ENCODE measurements around the gene GRIN1. TPM values are rescaled to one million over a fixed set of nuclear protein-coding genes. Genes with fewer than 3 reads are reported as not detected.
A peak's percentile ranks its signal among the peaks of the same experiment; 100 is the strongest.

Gene GRIN1
- total RNA-seq, result under 0.01 TPM

DNA sequence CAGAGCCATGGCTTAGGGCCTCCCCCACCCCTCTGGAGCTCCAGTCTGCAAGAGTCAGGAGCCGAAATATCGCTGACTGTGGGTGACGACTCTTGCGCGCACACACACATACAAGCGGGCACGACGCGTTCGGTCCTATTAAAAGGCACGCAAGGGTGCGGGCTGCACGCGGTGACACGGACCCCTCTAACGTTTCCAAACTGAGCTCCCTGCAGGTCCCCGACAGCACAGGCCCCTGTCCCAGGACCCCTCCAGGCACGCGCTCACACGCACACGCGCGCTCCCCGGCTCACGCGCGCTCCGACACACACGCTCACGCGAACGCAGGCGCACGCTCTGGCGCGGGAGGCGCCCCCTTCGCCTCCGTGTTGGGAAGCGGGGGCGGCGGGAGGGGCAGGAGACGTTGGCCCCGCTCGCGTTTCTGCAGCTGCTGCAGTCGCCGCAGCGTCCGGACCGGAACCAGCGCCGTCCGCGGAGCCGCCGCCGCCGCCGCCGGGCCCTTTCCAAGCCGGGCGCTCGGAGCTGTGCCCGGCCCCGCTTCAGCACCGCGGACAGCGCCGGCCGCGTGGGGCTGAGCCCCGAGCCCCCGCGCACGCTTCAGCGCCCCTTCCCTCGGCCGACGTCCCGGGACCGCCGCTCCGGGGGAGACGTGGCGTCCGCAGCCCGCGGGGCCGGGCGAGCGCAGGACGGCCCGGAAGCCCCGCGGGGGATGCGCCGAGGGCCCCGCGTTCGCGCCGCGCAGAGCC, at the start of gene GRIN1:
GRIN1 (plus strand) TSS at position 433 of the 746 bp plus-strand sequence. CDS start 333 bp downstream, outside the sequence.
- peak in 1 of 3 donors; percentile 69 for DNase-seq (ENCODE audit: low read depth in 2 of 3, low spot score in 2 of 3)

DNA sequence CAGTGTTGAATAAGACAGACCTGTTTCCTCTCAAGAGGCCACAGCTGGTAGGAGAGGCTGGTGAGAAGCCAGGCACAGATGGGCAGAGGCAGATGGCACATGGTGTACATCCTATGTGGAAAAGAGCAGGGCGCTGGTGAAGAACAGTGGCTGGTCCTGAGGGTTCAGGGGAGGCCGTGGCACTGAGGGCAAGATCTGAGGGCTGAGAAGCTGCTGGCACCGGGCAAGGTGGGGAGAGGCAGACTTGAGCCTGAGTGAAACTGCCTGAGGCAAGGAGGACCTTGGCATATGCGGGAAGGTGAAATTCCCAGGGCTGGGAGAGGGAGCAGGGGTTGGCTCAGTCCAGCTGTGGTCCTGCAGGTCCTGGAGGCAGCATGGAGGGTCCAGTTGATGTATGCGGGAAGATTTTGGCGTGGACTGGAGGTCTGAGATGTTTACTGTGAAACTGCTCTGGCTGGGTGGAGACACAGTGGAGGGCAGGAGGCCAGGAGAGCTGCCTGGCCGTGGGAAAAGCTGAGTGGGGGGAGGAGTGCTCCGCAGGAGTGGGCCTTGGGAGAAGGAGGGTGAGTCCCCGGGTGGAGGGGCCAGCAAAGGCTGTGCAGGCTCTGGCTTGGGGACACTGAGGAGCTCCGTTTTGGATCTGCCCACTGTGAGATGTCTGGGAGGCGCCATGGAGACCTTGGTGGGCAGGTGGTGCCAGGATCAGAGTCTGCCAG, 49.6 kb upstream of the GRIN1 start:
- no peak for DNase-seq (ENCODE audit: low read depth in 2 of 3, low spot score in 2 of 3)

DNA sequence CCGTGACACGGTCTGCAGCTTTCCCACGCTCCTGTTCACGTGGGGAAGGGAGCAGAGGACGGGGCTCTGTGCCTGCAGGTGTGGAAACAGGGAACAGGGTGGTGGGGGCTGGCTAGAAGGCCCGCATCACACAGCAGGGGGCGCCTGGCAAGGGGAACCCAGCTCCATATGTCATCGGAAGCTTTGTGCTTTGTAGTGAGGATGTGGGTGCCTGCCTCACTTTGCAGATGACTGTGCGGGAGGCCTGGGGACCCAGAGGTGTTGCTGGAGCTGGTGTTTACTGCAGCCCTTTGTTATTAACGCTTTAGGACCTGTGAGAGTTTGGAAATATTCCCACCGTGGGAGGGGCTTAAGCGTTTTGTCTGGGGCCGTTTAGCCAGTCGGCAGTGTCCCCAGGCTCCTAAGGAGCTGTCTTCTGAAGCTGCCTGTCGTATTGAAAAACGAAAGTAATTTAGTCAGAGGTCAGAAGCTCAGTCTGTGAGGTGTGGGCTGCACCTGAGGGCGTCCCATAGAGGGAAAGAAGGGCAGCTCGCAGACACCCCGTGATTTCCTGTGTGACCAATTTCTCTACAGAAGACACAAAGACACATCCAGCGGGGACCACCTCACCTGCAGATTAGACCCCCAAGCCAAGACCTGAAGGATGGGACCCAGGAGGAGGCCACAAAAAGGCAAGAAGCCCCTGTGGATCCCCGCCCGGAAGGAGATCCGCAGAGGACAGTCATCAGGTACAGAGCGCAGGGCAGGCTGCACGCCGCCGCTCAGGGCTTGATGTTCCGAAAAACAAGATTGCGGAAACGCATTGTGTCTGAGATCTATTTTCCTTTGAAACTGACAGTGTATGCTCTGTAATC, 43.1 kb upstream of the GRIN1 start:
- peak in 2 of 3 donors; percentile 43 to 75 for DNase-seq (ENCODE audit: low read depth in 2 of 3, low spot score in 2 of 3)

DNA sequence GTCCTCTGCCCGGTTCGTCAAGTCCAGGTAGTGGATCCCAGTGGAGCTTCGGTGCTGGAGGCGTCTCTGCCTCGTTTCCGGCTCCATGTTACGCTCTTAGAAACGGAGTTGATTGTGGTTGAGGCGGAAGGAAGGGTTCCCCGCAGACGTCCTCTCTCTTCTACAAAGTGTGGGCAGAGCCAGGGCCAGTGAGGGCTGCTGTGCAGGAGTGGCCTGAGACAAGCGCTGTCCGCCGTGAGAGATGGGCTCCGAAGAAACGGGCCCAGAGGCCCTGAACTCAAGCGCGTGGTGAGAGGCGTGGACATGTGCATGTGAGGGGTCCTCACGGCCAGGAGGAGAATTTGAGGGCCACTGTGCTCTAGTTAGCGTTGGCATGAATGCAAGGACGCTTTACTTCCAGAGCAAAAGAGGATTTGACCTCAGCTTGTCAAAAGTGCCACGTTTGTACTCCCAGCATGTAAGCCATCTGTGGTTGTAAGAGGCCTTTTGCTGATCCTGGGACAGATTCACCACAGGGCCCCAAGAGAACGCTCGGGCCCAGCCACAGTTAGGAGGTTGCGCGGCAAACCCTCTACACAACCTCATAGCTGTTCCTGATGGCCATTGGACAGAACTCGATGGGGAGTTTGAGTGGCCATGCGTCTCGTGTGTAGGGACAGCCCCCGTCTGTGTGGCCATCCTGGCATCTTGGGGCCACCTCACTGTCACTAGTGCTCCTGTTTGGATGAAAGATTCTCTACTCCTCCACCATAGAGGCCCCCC, 42.0 kb upstream of the GRIN1 start:
- DNase-seq (ENCODE audit: low read depth in 2 of 3, low spot score in 2 of 3), result no peak

DNA sequence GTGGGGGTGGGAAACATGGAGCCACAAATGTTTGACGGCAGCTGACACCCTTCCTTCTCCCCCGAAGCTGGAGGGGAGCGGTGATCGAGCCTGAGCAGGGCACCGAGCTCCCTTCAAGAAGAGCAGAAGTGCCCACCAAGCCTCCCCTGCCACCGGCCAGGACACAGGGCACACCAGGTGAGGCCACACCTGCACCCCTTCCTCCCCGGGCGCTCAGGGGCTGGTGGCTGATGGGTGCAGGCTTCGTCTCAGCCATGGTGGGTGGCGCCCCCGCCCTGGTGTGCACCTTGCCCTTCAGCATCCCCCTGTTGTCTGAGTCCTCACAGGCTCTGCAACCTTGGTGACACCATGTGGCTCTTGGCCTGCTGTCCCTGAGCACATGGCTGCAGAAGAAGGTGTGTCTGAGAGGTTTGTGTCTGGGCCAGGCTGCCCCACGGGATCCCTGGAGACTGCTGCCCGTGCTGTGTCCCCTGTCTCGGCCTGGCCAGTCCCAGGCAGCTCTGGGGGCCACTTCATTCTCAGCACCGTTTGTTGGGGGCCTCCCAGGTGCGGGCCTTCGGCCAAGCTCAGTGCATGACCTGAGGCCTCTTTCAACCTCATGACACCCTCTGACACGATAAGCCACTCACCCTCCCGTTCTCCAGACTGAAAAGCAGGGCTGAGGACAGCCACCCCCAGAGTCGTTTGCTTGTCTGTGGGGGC, 41.0 kb upstream of the GRIN1 start:
- DNase-seq (ENCODE audit: low read depth in 2 of 3, low spot score in 2 of 3), result no peak

DNA sequence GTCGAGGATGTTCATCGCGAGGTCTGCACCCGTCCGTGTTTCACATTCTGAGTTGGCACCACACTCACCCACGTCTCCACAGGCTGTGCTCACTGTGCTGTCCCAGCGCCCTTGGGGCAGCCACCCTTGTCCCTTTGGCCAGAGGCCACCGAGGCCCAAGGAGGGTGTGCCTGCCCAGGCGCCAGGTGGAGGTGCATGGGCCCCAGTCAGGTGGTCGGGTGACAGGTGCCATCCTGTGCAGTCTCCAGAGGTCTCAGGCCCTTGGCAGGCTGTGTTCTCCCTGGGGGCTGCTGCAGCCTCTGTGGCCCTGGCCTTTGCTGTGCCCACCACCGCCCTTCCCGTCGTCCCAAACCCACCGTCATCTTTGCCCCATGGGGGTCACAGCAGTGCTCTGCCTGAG, 39.7 kb upstream of the GRIN1 start:
- no peak for DNase-seq (ENCODE audit: low read depth in 2 of 3, low spot score in 2 of 3)

DNA sequence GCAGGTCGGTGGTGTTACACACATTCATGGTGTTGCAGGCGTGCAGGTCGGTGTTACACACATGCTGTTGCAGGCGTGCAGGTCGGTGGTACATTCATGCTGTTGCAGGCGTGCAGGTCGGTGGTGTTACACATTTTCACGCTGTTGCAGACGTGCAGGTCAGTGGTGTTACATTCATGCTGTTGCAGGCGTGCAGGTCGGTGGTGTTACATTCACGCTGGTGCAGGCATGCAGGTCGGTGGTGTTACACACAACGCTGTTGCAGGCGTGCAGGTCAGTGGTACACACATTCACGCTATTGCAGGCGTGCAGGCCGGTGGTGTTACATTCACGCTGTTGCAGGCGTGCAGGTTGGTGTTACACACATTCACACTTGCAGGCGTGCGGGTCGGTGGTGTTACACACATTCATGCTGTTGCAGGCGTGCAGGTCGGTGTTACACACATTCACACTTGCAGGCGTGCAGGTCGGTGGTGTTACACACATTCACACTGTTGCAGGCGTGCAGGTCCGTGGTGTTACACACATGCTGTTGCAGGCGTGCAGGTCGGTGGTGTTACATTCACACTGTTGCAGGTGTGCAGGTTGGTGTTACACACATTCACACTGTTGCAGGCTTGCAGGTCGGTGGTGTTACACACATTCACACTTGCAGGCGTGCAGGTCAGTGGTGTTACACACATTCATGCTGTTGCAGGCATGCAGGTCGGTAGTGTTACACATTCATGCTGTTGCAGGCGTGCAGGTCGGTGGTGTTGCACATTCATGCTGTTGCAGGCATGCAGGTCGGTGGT, 35.6 kb upstream of the GRIN1 start:
- no peak for DNase-seq (ENCODE audit: low read depth in 2 of 3, low spot score in 2 of 3)

DNA sequence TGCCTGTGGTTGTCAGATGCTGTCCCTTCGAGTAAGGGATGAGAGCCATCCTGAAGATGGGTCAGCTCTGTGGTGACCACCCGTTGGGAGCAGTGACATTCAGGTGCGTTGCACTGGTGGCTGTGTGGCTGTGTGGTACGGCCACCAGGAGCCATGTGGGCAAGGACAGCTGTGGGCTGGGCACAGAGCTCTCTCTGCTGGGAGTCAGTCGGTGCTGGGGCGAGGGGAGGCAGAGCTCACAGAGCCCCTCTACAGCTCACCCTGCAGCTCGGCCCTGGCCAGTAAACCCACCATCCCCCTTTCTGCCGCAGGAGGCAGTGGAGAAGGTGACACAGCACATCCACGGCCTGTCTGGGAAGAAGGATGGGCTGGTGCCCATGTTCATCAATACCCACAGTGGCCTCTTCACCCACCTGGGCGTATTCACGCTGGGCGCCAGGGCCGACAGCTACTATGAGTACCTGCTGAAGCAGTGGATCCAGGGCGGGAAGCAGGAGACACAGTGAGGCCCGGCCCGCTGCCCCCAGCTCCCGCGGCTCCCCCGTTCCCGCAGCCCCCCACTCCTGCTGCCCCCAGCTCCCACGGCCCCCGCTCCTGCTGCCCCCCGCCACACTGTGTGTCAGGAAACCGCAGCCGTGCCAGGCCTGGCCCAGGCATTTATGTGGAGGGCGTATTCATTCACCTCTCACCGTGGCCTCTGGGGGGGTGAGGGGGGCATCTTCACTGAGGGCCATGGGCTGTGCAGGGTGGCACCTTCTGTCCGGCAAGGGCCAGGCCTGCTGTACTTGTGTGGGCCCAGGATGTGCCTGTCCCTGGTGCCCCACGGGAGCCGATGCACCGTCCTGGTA, 32.9 kb upstream of the GRIN1 start:
- DNase-seq (ENCODE audit: low read depth in 2 of 3, low spot score in 2 of 3), result no peak

DNA sequence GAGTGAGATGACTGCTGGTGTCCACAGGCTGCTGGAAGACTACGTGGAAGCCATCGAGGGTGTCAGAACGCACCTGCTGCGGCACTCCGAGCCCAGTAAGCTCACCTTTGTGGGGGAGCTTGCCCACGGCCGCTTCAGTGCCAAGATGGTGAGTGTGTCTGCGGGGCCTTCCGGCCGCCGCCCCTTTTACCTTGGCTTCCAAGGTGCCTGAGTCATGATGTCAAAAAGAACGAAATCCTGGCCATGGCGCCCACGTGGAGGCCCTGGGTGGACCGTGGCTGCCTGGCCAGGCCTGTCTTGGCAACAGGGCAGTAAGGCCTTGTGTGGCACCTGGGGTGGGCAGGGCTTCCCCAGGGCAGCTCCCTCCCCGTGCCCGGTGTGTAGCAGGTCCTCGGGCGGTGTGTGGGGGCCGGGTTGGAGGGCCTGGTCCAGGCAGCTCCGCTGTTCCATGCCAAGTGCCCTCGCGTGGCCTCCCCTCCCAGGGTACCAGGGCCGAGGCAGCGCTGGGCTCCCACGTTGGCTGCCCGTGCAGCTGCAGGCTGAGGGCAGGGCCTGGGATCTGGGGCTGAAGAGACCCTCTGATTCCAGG, 32.2 kb upstream of the GRIN1 start:
- no peak for DNase-seq (ENCODE audit: low read depth in 2 of 3, low spot score in 2 of 3)

DNA sequence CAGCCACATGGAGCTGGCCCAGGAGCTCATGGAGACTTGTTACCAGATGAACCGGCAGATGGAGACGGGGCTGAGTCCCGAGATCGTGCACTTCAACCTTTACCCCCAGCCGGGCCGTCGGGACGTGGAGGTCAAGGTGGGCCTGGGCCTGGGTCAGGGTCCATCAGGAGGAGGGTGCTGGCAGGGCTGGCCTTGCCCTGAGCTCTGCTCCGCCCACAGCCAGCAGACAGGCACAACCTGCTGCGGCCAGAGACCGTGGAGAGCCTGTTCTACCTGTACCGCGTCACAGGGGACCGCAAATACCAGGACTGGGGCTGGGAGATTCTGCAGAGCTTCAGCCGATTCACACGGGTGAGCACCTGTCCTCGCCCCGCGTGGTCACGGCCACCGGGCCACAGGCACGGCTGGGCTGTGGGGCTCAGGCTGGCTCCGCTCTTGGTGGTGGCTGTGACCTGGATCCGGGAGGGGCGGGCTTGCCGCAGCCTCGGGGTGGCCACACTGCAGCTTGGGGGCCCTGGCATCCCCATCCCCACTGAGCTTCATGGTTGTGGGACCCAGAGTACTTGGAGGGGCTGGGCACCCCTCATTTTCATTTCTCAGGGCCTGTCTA, 31.5 kb upstream of the GRIN1 start:
- DNase-seq (ENCODE audit: low read depth in 2 of 3, low spot score in 2 of 3), result no peak

DNA sequence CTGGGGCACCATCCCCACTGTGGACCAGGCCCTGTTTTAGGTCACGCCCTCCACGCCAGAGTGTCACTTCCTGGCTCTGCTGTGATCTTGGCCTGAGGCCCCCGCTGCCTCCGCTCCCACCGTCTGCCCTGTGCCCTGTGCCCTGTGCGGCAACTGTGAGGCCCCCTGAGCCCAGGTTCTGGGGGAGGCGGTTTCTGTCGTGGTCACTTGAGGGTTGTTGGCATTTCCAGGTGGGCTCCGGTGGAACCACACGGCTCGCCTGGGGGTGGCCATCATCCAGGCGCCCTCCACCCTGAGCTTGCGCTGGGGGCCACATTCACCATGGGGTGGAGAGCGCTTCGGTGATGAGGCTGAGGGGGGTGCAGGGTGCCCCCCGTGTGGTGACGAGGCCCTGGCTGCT, 31.0 kb upstream of the GRIN1 start:
- DNase-seq (ENCODE audit: low read depth in 2 of 3, low spot score in 2 of 3), result no peak

DNA sequence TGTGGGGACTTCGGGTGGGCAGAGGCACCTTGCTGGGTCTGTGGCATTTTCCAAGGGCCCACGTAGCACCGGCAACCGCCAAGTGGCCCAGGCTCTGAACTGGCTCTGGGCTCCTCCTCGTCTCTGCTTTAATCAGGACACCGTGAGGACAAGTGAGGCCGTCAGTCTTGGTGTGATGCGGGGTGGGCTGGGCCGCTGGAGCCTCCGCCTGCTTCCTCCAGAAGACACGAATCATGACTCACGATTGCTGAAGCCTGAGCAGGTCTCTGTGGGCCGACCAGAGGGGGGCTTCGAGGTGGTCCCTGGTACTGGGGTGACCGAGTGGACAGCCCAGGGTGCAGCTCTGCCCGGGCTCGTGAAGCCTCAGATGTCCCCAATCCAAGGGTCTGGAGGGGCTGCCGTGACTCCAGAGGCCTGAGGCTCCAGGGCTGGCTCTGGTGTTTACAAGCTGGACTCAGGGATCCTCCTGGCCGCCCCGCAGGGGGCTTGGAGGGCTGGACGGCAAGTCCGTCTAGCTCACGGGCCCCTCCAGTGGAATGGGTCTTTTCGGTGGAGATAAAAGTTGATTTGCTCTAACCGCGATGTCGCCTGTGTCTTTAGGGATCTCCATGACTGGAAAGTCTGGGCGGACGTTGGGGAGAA, 30.2 kb upstream of the GRIN1 start:
- DNase-seq (ENCODE audit: low read depth in 2 of 3, low spot score in 2 of 3), result no peak

DNA sequence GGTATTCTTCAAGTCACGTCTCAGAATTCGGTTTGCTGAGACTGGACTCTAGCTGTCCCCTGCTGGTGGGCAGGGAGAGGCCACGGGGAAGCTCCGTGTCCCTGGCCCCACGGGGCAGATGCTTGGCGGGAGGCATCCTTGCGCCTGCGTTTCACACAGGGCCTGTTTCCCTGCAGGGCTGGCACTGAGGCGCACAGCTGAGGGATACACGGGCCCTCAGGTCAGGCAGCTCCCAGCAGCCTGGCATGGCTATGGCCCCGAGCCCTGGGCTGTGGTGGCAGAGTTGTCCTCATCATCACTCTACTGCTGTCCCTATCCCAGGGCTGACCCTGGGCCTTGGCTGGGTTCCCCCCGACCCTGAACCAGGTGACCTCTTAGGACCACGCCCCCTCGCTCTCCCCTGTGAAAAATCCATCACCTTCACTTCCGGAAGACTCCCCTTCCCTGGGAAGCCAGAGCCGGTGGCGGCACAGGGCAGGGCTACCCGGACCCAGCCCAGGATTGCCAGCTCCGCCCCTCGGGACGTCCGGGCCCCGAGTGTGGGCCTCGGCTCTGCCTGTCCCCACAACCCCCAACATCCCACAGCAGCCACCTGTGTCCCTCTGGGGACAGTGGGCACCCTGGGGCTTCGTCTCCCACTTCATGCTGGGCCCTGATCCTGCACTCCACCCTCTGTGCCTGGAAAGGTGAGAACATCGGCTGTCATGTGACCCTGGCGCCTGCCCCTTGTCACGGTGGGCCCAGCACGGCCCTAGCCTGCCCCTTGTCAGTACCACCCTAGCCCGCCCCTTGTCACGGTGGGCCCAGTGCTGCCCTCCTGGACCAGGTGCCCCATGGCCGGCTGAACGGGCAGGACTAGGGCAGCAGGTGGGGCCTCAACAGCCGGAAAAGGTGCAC, 29.5 kb upstream of the GRIN1 start:
- DNase-seq (ENCODE audit: low read depth in 2 of 3, low spot score in 2 of 3), result no peak

DNA sequence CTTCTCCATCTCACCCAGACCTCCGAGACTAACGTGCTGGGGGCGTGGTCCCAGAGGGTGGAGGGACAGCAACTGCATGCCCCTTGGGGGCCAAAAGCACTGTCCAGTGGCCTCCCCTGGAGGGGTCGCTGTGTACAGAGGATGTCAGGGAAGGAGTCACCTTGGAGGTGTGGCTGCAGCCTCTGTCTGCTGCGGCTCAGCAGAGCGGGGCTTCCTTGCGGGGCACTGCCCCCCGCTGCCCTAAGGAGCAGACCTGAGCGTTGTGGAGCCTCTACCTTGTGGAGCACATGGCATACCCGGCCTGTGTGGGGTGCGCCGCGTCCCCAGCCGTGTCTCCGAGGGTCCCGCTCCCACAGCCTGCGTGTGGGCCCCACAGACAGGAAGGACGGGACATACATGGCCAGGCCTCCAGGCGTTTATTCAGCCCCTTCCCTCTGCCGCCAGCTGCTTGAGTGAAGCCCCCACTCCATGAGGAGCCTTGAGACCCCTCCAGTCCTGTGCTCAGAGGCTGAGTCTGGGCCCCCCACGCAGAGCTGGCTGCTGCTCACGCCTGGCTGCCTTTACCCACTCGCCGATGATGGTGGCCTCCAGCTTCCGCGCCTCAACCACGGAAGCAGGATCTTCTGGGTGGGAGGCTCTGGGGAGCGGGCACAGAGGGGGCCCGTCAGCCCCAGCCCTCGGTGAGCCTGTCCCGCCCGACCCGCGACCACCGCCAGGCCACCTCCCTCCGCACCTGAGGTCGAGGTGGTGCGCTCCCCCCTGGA, 28.6 kb upstream of the GRIN1 start:
- no peak for DNase-seq (ENCODE audit: low read depth in 2 of 3, low spot score in 2 of 3)

Data from hematopoietic multipotent progenitor cell (in vitro differentiated cells).